Loucy (cell line): ENCODE measurements around the gene FMO2.
A peak's percentile ranks its signal among the peaks of the same experiment; 100 is the strongest.
"Not testable (repeated sequence)": the region's sequence is repeated elsewhere in the genome, so short reads cannot be mapped to it uniquely, and the experiment has no call there.

Source experiments
- H2AFZ ChIP-seq: fragments of 200-600 bp; sonication (generic); 2 replicates; pipeline ENCODE4 v1.6.0; 2016; ENCODE audit warnings: antibody characterized with exemption, mild to moderate bottlenecking, low read length, moderate library complexity
- H3F3A ChIP-seq: fragments of 200-600 bp; 2 replicates; pipeline ENCODE4 v1.6.0; 2016; ENCODE audit warnings: antibody characterized with exemption, low read depth, mild to moderate bottlenecking
- H3K27me3 ChIP-seq: fragments of 200-600 bp; sonication (generic); 2 replicates; pipeline ENCODE4 v1.6.1; 2014; ENCODE audit warnings: low read length, mild to moderate bottlenecking; ENCODE audit not compliant: insufficient read depth, poor library complexity, severe bottlenecking
- H3K36me3 ChIP-seq: fragments of 200-600 bp; sonication (generic); 2 replicates; pipeline ENCODE4 v1.6.1; 2016; ENCODE audit warnings: low read length; ENCODE audit not compliant: insufficient read depth
- H3K4me1 ChIP-seq: fragments of 200-600 bp; sonication (generic); 2 replicates; pipeline ENCODE4 v1.5.1; 2014; ENCODE audit warnings: low read length, mild to moderate bottlenecking; ENCODE audit not compliant: insufficient read depth, poor library complexity, severe bottlenecking
- H3K4me2 ChIP-seq: fragments of 200-600 bp; sonication (generic); 2 replicates; pipeline ENCODE4 v1.6.0; 2014; ENCODE audit warnings: antibody characterized with exemption, low read length, low read depth, mild to moderate bottlenecking; ENCODE audit not compliant: poor library complexity, severe bottlenecking
- H3K4me3 ChIP-seq: fragments of 200-600 bp; sonication (generic); 2 replicates; pipeline ENCODE4 v1.5.1; 2014; ENCODE audit warnings: low read length, mild to moderate bottlenecking, mixed read lengths; ENCODE audit not compliant: poor library complexity, severe bottlenecking
- H3K79me2 ChIP-seq: fragments of 200-600 bp; sonication (generic); 2 replicates; pipeline ENCODE4 v1.6.1; 2014; ENCODE audit warnings: low read length; ENCODE audit not compliant: insufficient read depth
- H3K9ac ChIP-seq: fragments of 200-600 bp; sonication (generic); 2 replicates; pipeline ENCODE4 v1.6.0; 2014; ENCODE audit warnings: mild to moderate bottlenecking, low read depth, low read length, moderate library complexity; ENCODE audit not compliant: poor library complexity, severe bottlenecking
- H3K9me2 ChIP-seq: fragments of 200-600 bp; sonication (generic); replicated peaks from 2 replicates; pipeline ENCODE4 v1.6.1; 2016; ENCODE audit warnings: low read depth, low read length, mixed read lengths
- H3K9me3 ChIP-seq: fragments of 200-600 bp; sonication (generic); 2 replicates; pipeline ENCODE4 v1.6.1; 2014; ENCODE audit warnings: mild to moderate bottlenecking, antibody characterized with exemption, low read length, low read depth; ENCODE audit not compliant: insufficient read depth
- H4K20me1 ChIP-seq: fragments of 200-600 bp; sonication (generic); 2 replicates; pipeline ENCODE4 v1.6.0; 2014; ENCODE audit warnings: antibody characterized with exemption, low read length, mild to moderate bottlenecking; ENCODE audit not compliant: insufficient read depth, poor library complexity, severe bottlenecking
- EZH2phosphoT487 ChIP-seq: fragments of 200-600 bp; IDR thresholded peaks from 2 replicates; pipeline ENCODE4 v1.6.1; 2018; ENCODE audit warnings: antibody characterized with exemption, mild to moderate bottlenecking, moderate library complexity, borderline replicate concordance
- TF ChIP-seq, protein P1 (sequence below): fragments of 200-600 bp; sonication (generic); conservative IDR thresholded peaks from 2 replicates; pipeline ENCODE4 v1.5.1; 2014; ENCODE audit warnings: mild to moderate bottlenecking, antibody characterized with exemption, low read length

Gene FMO2

DNA sequence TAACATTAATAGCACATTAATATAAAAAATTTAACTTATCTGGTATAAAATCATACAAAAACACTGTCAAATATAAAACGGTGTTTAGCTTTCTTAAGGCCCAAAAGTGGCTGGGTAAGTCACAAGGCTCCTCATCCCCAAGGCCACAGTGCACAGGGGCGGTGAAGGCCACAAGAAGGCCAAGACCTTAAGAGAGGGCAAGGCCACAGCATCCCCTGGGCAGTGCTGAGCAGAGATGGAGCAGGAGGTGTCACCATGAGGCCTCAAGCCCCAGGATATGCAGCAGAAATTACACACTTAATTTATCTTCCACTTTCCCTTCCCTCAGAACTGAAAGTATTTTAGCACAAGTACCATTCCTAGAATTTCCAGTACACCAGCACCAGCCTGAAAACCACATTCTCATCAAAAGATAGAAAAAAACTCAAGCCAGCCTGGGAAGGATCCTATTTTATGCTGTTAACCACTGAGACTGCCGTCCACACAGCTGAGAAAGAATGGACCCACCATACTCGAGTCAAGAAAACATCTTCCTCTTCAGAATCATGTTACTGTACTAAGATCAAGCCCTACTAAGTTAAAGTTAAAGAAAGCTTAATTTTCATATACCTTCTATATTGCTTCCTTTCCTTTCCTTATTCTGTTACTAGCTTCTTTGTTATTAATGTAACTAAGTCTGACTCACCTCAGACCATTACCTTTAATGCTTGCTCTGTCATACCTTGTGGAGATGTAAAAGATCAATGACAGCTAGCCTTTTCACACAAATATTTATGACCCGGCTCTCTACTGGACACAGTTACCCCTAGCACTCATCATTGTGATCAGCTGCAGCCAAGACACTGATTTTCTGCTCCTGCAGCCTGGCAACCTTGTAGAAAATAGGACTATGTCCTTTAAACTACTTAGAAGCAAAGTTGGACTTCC lies 36.8 kb downstream of the FMO2 start:
- TF ChIP-seq, protein P1, sequence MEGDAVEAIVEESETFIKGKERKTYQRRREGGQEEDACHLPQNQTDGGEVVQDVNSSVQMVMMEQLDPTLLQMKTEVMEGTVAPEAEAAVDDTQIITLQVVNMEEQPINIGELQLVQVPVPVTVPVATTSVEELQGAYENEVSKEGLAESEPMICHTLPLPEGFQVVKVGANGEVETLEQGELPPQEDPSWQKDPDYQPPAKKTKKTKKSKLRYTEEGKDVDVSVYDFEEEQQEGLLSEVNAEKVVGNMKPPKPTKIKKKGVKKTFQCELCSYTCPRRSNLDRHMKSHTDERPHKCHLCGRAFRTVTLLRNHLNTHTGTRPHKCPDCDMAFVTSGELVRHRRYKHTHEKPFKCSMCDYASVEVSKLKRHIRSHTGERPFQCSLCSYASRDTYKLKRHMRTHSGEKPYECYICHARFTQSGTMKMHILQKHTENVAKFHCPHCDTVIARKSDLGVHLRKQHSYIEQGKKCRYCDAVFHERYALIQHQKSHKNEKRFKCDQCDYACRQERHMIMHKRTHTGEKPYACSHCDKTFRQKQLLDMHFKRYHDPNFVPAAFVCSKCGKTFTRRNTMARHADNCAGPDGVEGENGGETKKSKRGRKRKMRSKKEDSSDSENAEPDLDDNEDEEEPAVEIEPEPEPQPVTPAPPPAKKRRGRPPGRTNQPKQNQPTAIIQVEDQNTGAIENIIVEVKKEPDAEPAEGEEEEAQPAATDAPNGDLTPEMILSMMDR: no peak
- no peak for TF ChIP-seq EZH2phosphoT487
- Histone ChIP-seq H3K9ac (no peak overlapping the region), H3K9me3 (no peaks in the 10 kb centered on the region), H3K27me3 (no peaks in the 10 kb centered on the region), H3F3A (no peaks in the 10 kb centered on the region), H3K9me2 (no peaks in the 10 kb centered on the region), H3K79me2 (no peaks in the 10 kb centered on the region), H3K36me3 (no peaks in the 10 kb centered on the region), H2AFZ (no peak overlapping the region), H4K20me1 (no peaks in the 10 kb centered on the region), H3K4me2 (no peak overlapping the region), H3K4me3 (no peak overlapping the region), H3K4me1 (no peaks in the 10 kb centered on the region)

DNA sequence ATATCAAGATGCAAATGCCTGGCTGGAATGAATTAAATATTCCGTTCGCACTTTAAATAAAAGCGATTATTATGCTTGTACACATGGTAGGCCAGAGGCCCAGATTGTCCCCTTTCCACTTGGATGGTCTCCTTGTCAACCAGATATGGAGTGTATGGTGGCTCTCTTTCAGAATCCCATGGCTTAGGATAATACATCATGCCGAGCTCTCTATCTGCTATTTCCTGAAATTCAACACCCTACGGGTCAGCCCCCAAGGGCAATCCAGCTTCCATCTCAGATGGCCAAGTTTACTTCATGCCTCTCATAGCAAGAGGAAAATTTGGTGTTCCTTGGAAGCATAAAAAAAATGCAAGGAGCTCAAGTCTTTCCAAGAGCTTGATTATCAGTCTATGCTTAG lies 37.8 kb downstream of the FMO2 start:
- Histone ChIP-seq H3K36me3 (no peaks in the 10 kb centered on the region), H3K9ac (no peak overlapping the region), H3K27me3 (no peaks in the 10 kb centered on the region), H3K9me3 (no peaks in the 10 kb centered on the region), H2AFZ (no peak overlapping the region), H3K79me2 (no peaks in the 10 kb centered on the region), H3K4me1 (no peaks in the 10 kb centered on the region), H3K4me2 (no peak overlapping the region), H4K20me1 (no peaks in the 10 kb centered on the region), H3K9me2 (no peaks in the 10 kb centered on the region), H3K4me3 (no peak overlapping the region), H3F3A (no peaks in the 10 kb centered on the region)
- TF ChIP-seq EZH2phosphoT487: no peak

DNA sequence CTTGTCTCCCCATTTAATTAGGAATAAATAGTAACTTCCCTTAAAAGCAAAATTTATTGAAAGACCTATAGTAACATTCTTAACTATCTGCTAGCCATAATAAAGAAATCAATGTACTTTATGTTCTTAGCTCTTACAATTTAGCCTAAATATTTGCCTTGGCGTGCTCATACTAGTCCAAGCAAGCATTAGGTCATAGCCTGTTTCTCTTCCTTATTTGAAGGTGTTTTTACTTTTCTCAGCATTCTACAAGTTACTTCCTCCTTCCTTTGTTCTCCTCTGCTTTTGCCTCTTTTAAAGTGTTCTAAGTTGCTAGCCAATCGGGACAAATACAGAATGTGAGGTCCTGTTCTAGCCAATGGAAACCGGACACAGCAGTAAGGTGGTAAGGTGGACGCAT lies 39.2 kb downstream of the FMO2 start:
- not testable (repeated sequence) for H3K4me1 ChIP-seq, H3K4me2 ChIP-seq, H3K36me3 ChIP-seq, H3K9me2 ChIP-seq, H3K9ac ChIP-seq, H3K79me2 ChIP-seq, H3K27me3 ChIP-seq, H3K9me3 ChIP-seq, H3K4me3 ChIP-seq, H3F3A ChIP-seq, H4K20me1 ChIP-seq
- 0 out of 2 replicates have a peak overlapping the region, but pooled peaks have one; percentile 42 for H2AFZ ChIP-seq

DNA sequence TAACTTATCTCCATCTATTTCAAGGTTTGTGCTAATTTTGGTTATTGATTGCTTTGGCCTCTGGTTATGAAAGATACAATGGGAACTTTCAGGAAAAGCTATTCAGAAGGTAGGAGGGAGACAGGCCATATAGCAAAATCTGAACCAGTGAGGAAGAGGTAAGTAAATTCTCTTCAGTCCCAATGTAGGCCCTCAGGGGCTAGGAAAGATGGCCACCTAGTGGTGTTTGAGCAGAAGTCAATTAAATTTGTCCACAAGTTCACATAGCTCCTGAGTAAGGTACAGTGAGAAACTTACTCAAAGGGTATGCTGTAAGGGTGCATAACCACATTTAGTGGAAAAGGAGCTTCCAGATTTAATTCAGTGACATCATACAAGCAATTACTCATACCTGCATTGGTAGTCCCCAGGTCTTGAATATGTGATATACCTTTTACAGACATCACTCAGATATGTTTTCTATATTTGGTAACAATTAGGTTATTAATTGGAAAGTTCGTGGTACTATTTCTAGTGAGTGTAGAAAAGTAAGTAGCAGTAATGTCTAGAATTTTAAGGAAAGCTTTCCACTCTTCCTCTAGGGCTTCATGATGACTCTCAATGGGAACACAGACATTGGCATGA lies 41.8 kb downstream of the FMO2 start:
- Histone ChIP-seq H2AFZ (no peak overlapping the region), H3K9me2 (no peaks in the 10 kb centered on the region), H3K4me3 (no peak overlapping the region), H3K4me1 (no peaks in the 10 kb centered on the region), H3F3A (no peaks in the 10 kb centered on the region), H3K79me2 (no peaks in the 10 kb centered on the region), H3K4me2 (no peak overlapping the region), H3K9me3 (no peaks in the 10 kb centered on the region), H3K9ac (no peak overlapping the region), H3K27me3 (no peaks in the 10 kb centered on the region), H3K36me3 (no peaks in the 10 kb centered on the region), H4K20me1 (no peaks in the 10 kb centered on the region)
- TF ChIP-seq EZH2phosphoT487: no peak
- TF ChIP-seq, protein P1: peak; percentile 88
